ENCODE measurements around the gene BCAS4. TPM values are rescaled to one million over a fixed set of nuclear protein-coding genes. Genes with fewer than 3 reads are reported as not detected.
A peak's percentile ranks its signal among the peaks of the same experiment; 100 is the strongest.

The BCAS4 gene
- total RNA-seq, 1 donor from 2014 or later: 9.0 TPM

DNA sequence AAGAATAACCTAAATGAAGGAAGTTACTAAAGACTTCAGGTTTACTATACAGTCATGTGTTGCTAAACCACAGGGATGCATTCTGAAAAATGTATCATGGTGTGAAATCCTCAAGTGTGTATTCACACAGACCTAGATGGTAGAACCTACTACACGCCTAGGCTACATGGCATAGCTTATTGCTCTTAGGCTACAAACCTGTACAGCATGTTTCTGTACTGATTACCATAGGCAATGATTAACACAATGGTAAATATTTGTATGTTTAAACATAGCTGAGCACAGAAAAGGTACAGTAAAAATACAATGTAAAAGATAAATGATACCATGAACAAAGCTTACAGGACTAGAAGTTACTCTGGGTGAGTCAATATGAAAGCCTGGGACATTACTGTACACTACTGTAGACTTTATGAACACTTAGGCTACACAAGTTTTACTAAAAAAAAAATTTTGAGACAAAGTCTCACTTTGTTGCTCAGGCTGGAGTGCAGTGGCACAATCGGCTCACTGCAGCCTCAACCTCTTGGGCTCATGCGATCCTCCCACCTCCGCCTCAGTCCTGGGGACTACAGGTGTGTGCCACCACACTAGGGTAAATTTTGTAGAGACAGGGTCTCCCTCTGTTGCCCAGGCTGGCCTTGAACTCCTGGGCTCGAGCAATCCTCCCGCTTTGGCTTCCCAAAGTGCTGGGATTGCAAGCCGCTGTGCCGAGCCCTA is 100.4 kb downstream of the BCAS4 start:
- no peak for DNase-seq (ENCODE audit: low read depth, low spot score)
- TF ChIP-seq, protein P1, sequence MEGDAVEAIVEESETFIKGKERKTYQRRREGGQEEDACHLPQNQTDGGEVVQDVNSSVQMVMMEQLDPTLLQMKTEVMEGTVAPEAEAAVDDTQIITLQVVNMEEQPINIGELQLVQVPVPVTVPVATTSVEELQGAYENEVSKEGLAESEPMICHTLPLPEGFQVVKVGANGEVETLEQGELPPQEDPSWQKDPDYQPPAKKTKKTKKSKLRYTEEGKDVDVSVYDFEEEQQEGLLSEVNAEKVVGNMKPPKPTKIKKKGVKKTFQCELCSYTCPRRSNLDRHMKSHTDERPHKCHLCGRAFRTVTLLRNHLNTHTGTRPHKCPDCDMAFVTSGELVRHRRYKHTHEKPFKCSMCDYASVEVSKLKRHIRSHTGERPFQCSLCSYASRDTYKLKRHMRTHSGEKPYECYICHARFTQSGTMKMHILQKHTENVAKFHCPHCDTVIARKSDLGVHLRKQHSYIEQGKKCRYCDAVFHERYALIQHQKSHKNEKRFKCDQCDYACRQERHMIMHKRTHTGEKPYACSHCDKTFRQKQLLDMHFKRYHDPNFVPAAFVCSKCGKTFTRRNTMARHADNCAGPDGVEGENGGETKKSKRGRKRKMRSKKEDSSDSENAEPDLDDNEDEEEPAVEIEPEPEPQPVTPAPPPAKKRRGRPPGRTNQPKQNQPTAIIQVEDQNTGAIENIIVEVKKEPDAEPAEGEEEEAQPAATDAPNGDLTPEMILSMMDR (conservative IDR thresholded peaks at IDR 0.05): no peak
- Mint-ChIP-seq H3K27me3 (ENCODE audit: low read depth) (no peaks in the 10 kb centered on the region), H3K27ac (ENCODE audit: unreplicated experiment) (no peak overlapping the region), H3K4me1 (no peaks in the 10 kb centered on the region), H3K36me3 (ENCODE audit: low read depth) (peaks cover 37% of the 10 kb centered on the region), H3K4me3 (no peak overlapping the region), H3K9me3 (no peaks in the 10 kb centered on the region)

GRCh38 chr20:50898475-50898874 is 103.6 kb downstream of the BCAS4 start:
- Mint-ChIP-seq H3K4me3 (no peak overlapping the region), H3K9me3 (no peaks in the 10 kb centered on the region), H3K4me1 (no peaks in the 10 kb centered on the region), H3K27ac (ENCODE audit: unreplicated experiment) (no peak overlapping the region), H3K27me3 (ENCODE audit: low read depth) (no peaks in the 10 kb centered on the region), H3K36me3 (ENCODE audit: low read depth) (peaks cover 26% of the 10 kb centered on the region)
- TF ChIP-seq, protein P1 (conservative IDR thresholded peaks at IDR 0.05): no peak
- no peak for DNase-seq (ENCODE audit: low read depth, low spot score)

- TF ChIP-seq, protein P1 (conservative IDR thresholded peaks at IDR 0.05): no peak
- H3K27ac Mint-ChIP-seq (ENCODE audit: unreplicated experiment): no peak overlapping the region
- H3K4me3 Mint-ChIP-seq: no peak overlapping the region
- H3K36me3 Mint-ChIP-seq (ENCODE audit: low read depth): peaks cover 16% of the 10 kb centered on the region
- DNase-seq (ENCODE audit: low read depth, low spot score): no peak
- peaks cover 8% of the 10 kb centered on the region for H3K4me1 Mint-ChIP-seq
- no peaks in the 10 kb centered on the region for H3K9me3 Mint-ChIP-seq
- H3K27me3 Mint-ChIP-seq (ENCODE audit: low read depth): no peaks in the 10 kb centered on the region
These were observed 105.4 kb downstream of the BCAS4 start for GRCh38 chr20:50900261-50900660.

DNA sequence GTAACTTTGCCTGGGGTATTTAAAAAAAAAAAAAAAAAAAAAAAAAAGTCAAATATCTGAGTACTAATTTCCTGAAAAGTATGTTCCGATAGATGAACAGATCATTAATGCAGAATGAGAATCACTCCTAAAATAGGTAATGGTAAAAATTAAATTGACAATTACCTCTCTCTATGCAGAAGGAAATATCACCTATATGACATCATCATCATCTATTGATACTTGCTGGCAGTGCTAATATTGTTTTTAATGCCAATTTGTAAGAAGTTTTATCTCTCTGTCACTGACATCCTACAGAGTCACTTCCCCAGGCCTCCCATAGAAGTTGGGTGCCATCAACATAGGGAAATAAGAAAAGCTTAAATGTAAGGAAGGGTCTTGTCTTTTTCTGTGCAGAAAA is 106.4 kb downstream of the BCAS4 start:
- Mint-ChIP-seq H3K27me3 (ENCODE audit: low read depth) (no peaks in the 10 kb centered on the region), H3K36me3 (ENCODE audit: low read depth) (peaks cover 16% of the 10 kb centered on the region), H3K4me1 (peaks cover 11% of the 10 kb centered on the region), H3K4me3 (no peak overlapping the region), H3K27ac (ENCODE audit: unreplicated experiment) (peak overlapping the region; percentile 72), H3K9me3 (no peaks in the 10 kb centered on the region)
- no peak for DNase-seq (ENCODE audit: low read depth, low spot score)
- TF ChIP-seq, protein P1 (conservative IDR thresholded peaks at IDR 0.05): no peak

GRCh38 chr20:50903353-50904051 is 108.6 kb downstream of the BCAS4 start:
- peaks cover 20% of the 10 kb centered on the region for H3K4me1 Mint-ChIP-seq
- peaks cover 7% of the 10 kb centered on the region for H3K36me3 Mint-ChIP-seq (ENCODE audit: low read depth)
- H3K27ac Mint-ChIP-seq (ENCODE audit: unreplicated experiment): no peak overlapping the region
- H3K27me3 Mint-ChIP-seq (ENCODE audit: low read depth): no peaks in the 10 kb centered on the region
- TF ChIP-seq, protein P1 (conservative IDR thresholded peaks at IDR 0.05): no peak
- H3K4me3 Mint-ChIP-seq: no peak overlapping the region
- no peaks in the 10 kb centered on the region for H3K9me3 Mint-ChIP-seq
- DNase-seq (ENCODE audit: low read depth, low spot score): no peak

All from neural crest cell (in vitro differentiated cells).